ENCODE results near the gene MR1. TPM values are rescaled to one million over a fixed set of nuclear protein-coding genes. Genes with fewer than 3 reads are reported as not detected.

MR1 gene
- total and polyA plus RNA-seq, 2 of the 13 experiments (the other 11 are each of a cell fraction or from before 2014, with no cell fraction given): 7.7 to 10.4 TPM

- intact Hi-C loops (cut with micrococcal nuclease; ENCODE audit: unreplicated experiment) (no loop called here), in situ Hi-C loops (cut with HindIII; ENCODE audit: extremely low pct_ligation_motif_present, low pct_unique_long_range_greater_than_20kb) (no loop called here)
- BruUV-seq (replicated peaks): no TSS peak
- no peaks in the 10 kb centered on the region for H3K9me3 ChIP-seq (ENCODE audit: low read length)
- FAIRE-seq: peak; percentile 60
- H3K27me3 ChIP-seq (ENCODE audit: control insufficient read depth in 1 of 2, insufficient read depth in 2 of 2, low read length in 2 of 2): no peaks in the 10 kb centered on the region; a peak in 1 of 5 replicates
- peak overlapping the region in 2 of 3 experiments; percentile 10 to 30; a peak in 2 of 6 replicates for H3K4me3 ChIP-seq (replicated peaks in 1 of 3; ENCODE audit: insufficient read depth in 1 of 3, low read depth in 2 of 3, low read length in 3 of 3)
- peaks cover 54% of the 10 kb centered on the region for H3K4me1 ChIP-seq (ENCODE audit: insufficient read depth, low read length)
- ChIA-PET POLR2A (interaction anchor here (0.8 to 4.1 kb wide), 12 partner anchors 9 to 71 kb away, joined by 3 to 28 read pairs (median 4); no protein-coding TSS in a partner anchor), CTCF (ENCODE audit: low intra/inter-chr PET ratio, low total read pairs) (no interaction called here)
- H3K27ac ChIP-seq (ENCODE audit: extremely low read length, insufficient read depth, low read length): peak overlapping the region; percentile 51
- H3K79me2 ChIP-seq (ENCODE audit: insufficient read depth, low read length): peaks cover 30% of the 10 kb centered on the region
- no peaks in the 10 kb centered on the region for H3K36me3 ChIP-seq (replicated peaks in 1 of 2; ENCODE audit: control insufficient read depth in 1 of 2, insufficient read depth in 2 of 2, low read length in 2 of 2)
- DNase-seq (ENCODE audit: low spot score): peak; percentile 85
- peak overlapping the region; percentile 91 for H3K4me2 ChIP-seq (ENCODE audit: low read depth, low read length)
- H4K20me1 ChIP-seq (ENCODE audit: insufficient read depth, low read length): peaks cover 8% of the 10 kb centered on the region
- ATAC-seq: no peak; the same call in 2 of the 3 replicates
- H2AFZ ChIP-seq (ENCODE audit: low read length): no peak overlapping the region
- no peak overlapping the region; the same call in 1 of the 2 replicates for H3K9ac ChIP-seq (ENCODE audit: insufficient read depth, low read depth, low read length)
- WGBS (ENCODE audit: low lambda C conversion rate): 20% methylated on average over 4 of the region's 4 CpGs
- peak; percentile 37; the same call in 1 of the 2 replicates for TF ChIP-seq FOXO1 (CRISPR knock-in tag; IDR thresholded peaks at IDR 0.05)
- TF ChIP-seq TEAD3 (CRISPR knock-in tag; optimal IDR thresholded peaks at IDR 0.05; ENCODE audit: borderline replicate concordance): peak; percentile 79
- no peak for TF ChIP-seq ZNF121 (CRISPR knock-in tag; IDR thresholded peaks at IDR 0.05)
- TF ChIP-seq, protein P1, sequence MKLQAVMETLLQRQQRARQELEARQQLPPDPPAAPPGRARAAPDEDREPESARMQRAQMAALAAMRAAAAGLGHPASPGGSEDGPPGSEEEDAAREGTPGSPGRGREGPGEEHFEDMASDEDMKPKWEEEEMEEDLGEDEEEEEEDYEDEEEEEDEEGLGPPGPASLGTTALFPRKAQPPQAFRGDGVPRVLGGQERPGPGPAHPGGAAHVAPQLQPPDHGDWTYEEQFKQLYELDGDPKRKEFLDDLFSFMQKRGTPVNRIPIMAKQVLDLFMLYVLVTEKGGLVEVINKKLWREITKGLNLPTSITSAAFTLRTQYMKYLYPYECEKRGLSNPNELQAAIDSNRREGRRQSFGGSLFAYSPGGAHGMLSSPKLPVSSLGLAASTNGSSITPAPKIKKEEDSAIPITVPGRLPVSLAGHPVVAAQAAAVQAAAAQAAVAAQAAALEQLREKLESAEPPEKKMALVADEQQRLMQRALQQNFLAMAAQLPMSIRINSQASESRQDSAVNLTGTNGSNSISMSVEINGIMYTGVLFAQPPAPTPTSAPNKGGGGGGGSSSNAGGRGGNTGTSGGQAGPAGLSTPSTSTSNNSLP (IDR thresholded peaks at IDR 0.05; ENCODE audit: low read depth, low read length): peak; percentile 93
- peak; percentile 88 for TF ChIP-seq BCL6 (CRISPR knock-in tag; IDR thresholded peaks at IDR 0.05)
- TF ChIP-seq, protein P2, sequence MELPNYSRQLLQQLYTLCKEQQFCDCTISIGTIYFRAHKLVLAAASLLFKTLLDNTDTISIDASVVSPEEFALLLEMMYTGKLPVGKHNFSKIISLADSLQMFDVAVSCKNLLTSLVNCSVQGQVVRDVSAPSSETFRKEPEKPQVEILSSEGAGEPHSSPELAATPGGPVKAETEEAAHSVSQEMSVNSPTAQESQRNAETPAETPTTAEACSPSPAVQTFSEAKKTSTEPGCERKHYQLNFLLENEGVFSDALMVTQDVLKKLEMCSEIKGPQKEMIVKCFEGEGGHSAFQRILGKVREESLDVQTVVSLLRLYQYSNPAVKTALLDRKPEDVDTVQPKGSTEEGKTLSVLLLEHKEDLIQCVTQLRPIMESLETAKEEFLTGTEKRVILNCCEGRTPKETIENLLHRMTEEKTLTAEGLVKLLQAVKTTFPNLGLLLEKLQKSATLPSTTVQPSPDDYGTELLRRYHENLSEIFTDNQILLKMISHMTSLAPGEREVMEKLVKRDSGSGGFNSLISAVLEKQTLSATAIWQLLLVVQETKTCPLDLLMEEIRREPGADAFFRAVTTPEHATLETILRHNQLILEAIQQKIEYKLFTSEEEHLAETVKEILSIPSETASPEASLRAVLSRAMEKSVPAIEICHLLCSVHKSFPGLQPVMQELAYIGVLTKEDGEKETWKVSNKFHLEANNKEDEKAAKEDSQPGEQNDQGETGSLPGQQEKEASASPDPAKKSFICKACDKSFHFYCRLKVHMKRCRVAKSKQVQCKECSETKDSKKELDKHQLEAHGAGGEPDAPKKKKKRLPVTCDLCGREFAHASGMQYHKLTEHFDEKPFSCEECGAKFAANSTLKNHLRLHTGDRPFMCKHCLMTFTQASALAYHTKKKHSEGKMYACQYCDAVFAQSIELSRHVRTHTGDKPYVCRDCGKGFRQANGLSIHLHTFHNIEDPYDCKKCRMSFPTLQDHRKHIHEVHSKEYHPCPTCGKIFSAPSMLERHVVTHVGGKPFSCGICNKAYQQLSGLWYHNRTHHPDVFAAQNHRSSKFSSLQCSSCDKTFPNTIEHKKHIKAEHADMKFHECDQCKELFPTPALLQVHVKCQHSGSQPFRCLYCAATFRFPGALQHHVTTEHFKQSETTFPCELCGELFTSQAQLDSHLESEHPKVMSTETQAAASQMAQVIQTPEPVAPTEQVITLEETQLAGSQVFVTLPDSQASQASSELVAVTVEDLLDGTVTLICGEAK (IDR thresholded peaks at IDR 0.05): peak; percentile 89
- TF ChIP-seq, protein P2 (CRISPR knock-in tag; IDR thresholded peaks at IDR 0.05): peak; percentile 88; the same call in 1 of the 2 replicates
- peak; percentile 56; the same call in 1 of the 2 replicates for TF ChIP-seq CREM (IDR thresholded peaks at IDR 0.05)
- no peak for TF ChIP-seq CREM (CRISPR knock-in tag; IDR thresholded peaks at IDR 0.05)
- TF ChIP-seq SAP130 (CRISPR knock-in tag; IDR thresholded peaks at IDR 0.05; ENCODE audit: low read depth): peak; percentile 79
- TF ChIP-seq, protein P3, sequence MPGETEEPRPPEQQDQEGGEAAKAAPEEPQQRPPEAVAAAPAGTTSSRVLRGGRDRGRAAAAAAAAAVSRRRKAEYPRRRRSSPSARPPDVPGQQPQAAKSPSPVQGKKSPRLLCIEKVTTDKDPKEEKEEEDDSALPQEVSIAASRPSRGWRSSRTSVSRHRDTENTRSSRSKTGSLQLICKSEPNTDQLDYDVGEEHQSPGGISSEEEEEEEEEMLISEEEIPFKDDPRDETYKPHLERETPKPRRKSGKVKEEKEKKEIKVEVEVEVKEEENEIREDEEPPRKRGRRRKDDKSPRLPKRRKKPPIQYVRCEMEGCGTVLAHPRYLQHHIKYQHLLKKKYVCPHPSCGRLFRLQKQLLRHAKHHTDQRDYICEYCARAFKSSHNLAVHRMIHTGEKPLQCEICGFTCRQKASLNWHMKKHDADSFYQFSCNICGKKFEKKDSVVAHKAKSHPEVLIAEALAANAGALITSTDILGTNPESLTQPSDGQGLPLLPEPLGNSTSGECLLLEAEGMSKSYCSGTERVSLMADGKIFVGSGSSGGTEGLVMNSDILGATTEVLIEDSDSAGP (CRISPR knock-in tag; IDR thresholded peaks at IDR 0.05; ENCODE audit: borderline replicate concordance): no peak
- TF ChIP-seq TBX3 (IDR thresholded peaks at IDR 0.05; ENCODE audit: borderline replicate concordance): peak; percentile 27; the same call in 1 of the 2 replicates
Observed at GRCh38 chr1:181092883-181093458, 59.2 kb downstream of the MR1 start.
